CD4-positive, alpha-beta T cell treated with Interleukin-21 for 1 hour (primary cell): ENCODE measurements around the gene GSTO1.
"Not testable (repeated sequence)": the region's sequence is repeated elsewhere in the genome, so short reads cannot be mapped to it uniquely, and the experiment has no call there.

Experiments used
- DNase-seq: peaks from one replicate; pipeline ENCODE4 v3.0.0-alpha.2; 2020

The GSTO1 gene

DNA sequence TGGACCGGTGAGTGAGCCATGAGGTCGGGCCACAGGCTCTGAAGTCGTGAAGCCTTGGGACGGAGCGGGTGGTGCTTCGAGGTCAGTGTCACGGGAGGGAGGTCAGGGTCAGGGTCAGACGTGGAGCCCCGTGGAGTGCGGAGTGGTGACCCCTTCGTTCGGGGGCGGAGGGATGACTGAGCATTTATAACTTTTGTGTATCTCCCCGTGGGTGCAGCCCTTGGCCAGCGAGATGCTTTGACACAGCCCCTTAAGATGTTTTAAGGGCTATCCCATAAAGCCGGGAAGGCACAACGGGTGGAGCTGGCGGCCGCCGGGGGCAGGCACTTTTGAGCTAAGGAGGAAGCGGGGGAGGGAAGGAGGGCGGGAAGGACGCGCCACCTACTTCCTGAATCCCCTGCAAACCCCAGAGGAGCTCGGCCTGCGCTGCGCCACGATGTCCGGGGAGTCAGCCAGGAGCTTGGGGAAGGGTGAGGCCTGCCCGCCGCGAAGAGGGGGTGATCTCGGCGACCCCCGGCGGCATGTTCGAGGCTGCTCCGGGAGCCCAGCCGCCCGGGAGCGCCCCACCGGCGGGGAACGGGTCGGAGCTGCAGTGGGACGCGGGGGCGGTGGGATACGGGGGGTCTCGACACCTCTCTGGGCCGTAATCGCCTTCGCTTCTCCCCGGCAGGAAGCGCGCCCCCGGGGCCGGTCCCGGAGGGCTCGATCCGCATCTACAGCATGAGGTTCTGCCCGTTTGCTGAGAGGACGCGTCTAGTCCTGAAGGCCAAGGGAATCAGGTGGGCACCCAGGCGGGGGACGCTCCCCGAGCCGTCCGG is at the start of gene GSTO1:
TSS of gene GSTO1 (plus strand) at position 400 of the 818 bp plus-strand sequence. CDS start at position 437, 37 bp downstream.
- peak; percentile 46 for DNase-seq

DNA sequence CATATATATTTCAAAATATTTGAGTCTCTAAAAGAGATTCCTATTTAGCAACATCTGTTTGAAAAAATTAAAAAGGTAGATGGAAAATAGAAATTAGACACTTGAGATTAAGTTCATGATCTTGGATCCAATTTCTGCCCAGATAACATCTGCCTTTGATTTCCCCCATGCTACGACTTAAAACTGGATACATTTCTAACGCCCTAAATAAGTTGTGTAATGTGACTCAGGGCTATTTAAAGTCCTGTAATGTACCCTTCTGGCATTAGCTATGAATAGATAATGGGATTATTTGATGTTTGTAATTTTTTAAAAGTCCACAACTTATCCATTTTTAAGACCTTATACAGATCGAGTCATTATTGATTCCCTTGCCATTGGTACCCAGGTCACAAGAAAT is 46.0 kb upstream of the GSTO1 start:
- no peak for DNase-seq

DNA sequence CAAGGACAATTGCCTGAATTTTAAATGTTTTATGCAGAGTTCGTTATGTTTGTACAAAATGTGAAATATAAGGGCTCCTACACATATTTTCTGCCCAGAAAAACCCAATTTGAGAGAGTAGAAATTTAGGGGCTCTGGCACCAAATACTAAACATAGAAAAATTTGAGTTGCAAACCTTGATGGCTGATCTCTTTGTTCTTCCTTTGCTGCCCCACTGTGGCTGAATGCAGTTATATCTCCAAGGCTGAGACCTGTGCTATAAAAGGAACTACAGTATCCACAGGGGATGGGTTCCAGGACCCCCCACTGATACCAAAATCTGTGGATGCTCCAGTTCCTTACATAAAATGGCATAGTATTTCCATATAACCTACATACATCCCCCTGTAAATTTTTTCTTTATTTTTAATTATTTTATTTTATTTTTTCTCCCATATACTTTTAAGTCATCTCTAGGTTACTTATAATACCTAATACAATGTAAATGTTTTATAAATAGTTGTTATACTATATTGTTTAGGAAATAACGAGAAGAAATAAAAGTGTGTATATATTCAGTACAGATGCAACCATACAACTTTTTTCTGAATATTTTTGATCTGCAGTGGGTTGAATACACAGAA is 45.0 kb upstream of the GSTO1 start:
- DNase-seq: peak; percentile 57

DNA sequence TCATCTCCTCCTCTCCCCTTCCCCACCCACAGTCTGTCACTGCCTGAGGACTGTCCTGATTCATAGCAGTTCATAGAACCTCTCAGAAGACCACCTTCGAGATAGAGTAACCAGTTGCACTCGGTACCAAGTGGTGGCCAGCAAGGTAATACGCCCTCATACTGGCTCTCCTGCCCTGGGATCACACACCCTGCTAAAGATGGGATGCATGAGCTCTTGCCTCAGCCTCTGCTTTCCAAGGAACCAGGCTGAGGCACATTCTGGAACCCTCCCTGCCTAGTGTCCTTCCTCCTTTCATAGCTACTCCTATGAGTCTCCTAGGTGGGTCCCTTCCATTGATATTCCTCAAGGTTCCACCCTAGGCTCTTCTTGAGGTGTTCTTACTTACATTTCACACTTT is 38.1 kb upstream of the GSTO1 start:
- no peak for DNase-seq

DNA sequence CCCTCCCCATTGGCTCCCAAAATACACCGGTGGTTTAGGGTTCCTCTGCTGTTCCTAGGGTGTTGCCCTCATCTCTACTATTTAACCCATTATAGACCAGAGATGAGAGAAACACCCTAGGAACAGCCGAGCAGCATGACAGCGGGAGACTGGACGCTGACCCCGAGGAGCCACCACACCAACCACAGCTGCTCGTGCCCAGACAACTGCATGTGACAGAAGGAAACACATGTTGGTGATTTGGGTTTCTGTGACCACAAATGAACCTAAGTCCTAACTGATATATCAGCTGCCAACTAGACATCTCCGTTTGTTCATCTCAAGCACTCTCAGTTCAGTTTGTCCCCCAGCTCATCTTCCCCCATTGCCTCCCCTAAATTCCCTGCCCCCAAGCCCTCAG is 35.9 kb upstream of the GSTO1 start:
- no peak for DNase-seq

DNA sequence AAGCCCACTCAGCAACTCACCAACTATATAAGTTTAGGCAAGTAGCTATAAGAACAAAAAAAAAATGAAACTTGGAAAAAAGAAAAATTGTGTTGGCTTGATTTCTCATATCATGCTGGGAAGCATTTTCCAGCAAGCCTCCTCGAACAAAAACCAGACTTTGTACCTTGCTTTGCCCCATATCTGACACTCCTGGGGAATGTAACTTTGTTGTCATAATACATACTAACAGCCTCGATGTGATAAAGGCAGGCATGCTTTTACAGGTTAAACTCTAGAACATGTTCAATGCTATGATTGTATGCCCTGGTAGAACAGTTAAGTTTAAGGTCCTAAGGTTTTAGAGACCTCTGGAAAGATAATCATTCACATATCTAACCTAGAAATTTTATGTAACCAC is 34.2 kb upstream of the GSTO1 start:
- no peak for DNase-seq

DNA sequence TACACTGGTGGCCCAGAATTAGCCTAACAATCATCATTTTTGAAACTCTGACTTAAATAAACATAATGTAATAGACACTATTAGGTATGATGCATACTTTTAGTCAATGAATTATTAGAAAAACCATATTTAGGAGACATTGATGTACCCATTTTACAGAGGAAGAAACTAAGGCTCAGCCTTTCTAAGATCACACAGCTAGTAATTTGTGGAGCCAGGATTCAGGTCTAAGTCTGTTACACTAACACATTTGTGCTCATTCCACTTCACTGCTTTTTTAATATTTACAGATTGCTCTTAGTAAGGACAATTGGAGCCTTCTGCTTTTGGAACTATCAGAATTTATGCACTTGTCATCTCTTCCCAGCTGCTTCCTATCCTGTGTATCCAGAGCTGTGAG is 31.4 kb upstream of the GSTO1 start:
- DNase-seq: no peak

DNA sequence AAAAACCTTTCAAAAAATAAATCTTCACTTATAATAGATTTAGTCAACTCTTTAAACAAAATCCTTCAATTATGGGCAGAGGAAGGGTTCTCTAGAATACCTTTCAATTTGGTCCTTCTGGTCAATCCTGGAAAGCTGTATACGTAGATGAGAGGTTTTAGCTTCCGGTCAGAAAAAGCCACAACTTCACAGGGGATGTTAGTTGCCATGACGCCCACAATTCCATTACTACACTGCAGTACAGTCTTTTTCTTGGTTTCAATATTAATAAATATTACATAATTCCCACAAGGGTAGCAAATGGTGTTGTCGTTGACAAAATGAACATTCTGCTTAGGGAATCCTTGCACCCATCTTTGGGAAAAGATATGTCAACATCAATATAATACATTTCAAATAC is 24.2 kb upstream of the GSTO1 start:
- DNase-seq: no peak

DNA sequence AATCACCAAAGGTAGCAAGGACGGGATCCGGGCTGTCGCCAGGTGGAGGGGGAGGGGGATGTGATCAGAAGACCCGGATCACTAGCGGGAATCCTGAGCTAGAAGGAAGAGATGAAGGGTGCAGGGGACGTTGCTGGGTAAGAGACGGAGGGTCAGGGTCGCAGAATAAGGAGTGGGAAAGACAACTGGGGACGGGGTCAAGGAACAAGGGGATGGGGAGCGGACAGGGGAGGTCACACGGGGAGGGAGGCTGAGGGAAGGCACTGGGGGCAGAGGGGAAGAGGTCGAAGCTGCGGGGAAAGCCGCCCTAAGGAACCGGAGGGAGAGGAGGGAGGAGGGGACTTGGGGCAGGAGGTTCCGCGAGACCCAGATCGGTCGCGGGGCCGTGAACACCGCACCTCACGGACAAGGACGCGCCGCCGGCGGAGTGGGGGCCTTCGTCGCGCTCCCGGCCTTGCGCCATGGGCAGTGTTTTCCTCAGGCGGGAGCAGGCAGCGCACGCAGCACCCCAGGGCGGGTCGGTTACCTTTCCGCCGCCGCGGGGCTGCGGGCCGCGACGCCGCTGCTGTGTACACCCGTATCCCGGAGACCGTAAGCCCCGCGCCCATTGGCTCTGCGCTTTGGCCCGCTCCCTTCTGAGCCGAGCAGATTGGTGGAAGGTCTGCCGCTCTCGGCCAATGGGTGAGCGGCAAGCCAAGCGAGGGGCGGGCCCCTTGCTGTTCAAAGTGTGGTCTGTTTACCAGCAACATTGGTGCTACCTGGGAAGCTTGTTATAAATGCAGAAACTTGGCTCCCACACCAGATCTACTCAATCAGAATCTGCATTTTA is 22.7 kb upstream of the GSTO1 start, which contains the start of gene CFAP43:
TSS of gene CFAP43 (minus strand) at position 581 of the 829 bp plus-strand sequence. CDS start at position 463, 118 bp downstream.
- peak; percentile 99 for DNase-seq

DNA sequence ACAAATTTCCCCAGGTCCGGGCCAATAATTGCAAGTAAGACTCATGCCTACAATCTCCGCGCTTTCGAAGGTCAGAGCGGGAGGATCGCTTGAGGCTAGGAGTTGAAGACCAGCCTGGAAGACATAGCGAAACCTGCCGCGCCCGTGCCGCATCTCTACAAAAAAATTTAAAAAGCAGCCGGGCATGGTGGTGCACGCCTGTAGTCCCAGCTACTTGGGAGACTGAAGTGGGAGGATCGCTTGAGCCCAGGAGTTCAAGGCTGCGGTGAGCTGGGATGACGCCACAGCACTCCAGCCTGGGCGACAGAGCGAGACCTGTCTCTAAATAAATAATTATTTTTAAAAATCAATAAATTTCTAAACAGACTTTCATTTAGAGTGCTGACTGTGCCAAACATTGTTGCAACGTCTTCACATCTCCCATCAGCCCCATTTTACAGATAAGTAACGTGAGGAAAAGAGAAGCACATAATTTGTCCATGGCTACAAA is 22.0 kb upstream of the GSTO1 start:
- DNase-seq: no peak

DNA sequence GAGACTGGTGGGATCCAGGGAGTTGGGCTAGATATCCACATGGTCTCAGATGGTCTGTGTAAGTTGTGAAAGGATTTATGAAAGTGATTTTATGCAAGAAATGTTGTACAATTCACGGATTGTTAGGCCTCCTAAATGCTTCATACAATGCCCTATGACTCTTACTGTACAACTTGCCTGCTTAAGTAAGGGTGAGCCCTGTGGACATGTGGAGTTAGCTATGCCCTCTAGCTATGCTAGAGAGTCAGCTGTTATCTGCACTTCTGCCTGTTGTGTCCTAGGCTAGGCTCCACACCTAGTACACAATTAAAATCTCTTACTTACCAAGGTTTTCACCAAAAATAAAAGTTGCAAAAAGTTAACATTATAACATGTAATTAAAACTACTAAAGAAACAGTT is 20.9 kb upstream of the GSTO1 start:
- DNase-seq: no peak

DNA sequence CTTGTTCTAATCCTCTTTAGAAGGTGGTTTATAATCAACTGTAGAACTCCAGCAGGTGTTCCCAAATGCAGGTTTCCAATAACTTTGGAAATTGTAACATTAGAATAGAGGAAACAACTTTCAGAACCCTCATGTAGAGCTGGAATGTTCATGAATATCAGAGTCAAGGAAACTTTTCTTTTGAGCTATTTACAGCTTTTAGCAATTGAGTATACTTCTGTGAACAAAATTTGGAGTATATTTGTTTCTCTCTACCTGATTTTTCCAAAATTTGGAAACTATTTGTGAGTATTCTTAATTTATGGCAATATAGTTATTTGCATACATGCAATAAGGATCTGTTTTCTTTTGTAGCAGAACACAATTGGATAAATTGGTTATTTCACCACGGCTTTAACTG is 19.8 kb upstream of the GSTO1 start:
- no peak for DNase-seq

DNA sequence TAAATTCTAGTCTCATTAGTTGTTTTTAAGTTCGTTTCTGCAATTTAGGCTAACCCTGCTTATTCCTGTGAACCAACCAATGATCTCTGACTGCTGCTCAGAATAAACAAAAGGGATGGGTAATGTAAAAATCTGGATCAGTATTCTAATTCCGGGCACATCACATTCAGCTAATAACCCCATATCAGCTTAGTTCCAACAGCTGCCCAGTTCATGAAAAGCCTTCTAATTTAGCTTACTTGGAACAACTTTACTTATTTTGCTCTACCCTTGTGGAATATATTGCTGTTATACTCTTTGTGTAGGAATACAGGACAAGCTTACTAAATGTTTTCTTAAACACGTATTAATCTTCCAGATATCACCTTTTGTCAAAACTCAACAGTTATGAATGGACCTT is 18.9 kb upstream of the GSTO1 start:
- no peak for DNase-seq

DNA sequence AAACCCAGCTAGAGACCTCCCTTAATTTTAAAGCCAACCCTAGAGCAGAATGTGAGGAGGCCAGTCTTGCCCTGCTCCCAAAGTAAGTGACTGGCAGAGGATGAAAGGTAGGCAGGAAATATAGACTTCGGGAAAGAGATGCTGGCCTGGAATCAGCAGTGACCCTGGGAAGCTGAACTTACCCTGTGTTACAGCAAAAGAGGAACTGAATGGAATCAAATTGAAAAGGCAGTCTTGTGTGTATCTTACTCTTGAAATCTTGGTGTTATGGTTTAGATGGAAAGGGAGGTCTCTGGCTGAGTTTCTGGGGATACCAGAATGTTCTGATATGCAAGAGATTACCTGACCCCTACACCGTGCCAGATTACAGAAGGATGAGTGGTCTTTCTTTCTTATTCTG is 14.6 kb upstream of the GSTO1 start:
- DNase-seq: no peak

DNA sequence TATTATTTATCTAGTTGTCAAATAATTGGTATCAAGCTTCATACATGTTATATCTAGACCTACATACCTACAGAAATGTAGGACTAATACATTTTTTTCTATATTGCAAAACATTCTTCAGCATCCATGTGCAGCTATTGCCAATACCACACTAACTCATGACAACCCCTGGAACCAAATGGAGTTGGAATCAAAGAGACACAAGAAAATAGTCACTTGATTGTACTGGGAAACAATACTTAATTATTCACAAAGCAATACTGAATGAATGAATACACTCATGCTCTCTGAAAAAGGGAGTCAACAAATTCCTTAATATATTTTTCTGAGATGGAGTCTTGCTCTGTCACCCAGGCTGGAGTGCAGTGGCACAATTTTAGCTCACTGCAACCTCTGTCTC is 12.1 kb upstream of the GSTO1 start:
- DNase-seq: no peak

DNA sequence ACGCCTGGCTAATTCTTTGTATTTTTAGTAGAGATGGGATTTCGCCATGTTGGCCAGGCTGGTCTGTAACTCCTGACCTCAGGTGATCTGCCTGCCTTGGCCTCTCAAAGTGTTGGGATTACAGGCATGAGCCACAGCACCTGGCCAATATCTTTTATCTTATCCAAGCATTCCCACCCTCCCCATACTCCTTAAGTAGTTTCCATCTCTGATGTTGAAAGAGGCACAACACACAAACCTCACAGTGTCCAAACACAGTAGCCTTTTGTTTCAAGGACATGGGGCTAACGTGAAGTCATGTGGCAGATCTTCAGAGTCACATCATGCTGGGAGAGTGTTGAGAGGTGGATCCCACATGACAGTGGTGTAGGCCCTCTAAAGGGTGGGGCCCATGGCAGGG is 11.7 kb upstream of the GSTO1 start:
- not testable (repeated sequence) for DNase-seq

DNA sequence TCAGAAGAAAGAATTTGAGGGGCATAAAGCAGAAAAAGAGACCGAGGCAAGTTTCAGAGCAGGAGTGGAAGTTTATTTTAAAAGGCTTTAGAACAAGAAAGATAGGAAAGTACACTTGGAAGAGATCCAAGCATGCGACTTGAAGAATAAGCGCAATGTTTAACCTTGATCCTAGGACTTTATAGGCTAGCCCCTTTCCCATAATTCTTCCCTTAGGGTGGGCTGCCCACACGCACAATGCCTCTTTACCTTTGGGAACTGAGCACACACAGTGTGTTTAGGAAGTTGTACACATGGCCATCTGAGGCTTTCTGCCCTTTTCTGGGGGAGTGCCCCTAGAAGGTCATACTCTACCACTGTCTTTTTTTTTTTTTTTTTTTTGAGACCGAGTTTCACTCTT is 11.2 kb upstream of the GSTO1 start:
- no peak for DNase-seq

DNA sequence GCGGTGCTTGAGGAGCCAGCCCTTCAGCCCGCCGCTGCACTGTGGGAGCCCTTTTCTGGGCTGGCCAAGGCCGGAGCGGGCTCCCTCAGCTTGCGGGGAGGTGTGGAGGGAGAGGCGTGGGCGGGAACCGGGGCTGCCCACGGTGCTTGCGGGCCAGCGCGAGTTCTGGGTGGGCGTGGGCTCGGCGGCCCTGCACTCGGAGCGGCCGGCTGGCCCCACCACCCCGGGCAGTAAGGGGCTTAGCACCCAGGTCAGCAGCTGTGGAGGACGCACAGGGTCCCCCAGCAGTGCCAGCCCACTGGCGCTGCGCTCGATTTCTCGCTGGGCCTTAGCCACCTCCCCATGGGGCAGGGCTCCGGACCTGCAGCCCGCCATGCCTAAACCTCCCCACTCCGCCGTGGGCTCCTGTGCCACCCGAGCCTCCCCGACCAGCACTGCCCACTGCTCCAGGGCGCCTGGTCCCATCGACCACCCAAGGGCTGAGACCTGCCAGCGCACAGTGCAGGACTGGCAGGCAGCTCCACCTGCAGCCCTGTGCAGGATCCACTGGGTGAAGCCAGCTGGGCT is 9.5 kb upstream of the GSTO1 start:
- no peak for DNase-seq

DNA sequence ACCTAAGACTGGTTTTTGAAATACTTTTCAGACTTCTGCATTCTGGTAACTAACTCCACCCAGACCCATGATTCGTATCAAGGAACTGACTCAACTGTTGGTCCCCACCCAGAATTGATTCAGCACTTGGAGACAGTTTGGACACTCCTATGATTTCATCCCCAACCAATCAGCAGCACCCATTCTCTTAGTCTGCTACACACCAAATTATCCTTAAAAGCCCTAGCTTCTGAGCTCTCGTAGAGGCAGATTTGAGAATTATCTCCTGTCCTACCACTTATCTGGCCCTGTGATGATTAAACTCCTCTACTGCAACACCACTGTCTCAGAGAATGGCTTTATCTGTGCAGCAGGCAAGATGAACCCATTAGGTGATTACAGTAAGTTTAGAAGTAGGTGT is 7.7 kb upstream of the GSTO1 start:
- peak; percentile 14 for DNase-seq

DNA sequence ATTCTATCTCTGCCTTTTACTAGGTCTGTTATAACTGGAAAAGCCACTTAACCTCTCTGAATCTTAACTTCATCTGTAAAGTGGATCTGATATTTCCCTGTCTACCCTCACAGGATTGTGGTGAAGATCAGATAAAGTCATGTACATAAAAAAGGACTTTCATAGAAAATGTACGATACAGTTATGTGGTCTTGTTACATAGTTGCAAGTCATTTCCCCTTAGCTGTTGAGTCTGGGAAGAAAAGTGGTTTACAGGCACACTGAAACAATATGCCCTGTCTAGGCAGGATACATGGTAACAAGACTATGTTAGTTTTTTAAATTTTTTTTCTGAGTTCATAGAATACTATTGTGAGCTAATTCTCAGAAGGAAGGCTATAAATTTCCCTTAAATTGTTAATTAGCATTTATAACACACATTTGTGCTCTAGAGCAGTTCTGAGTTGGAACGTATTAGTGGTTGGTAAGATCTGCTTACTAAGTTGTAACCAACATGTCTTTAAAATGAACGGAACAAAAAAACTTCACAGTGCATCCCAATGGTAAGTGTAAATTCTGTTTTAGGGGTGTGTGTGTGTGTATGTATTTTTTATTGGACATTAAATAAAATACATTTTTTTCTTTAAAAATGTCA is 7.1 kb upstream of the GSTO1 start:
- DNase-seq: no peak

DNA sequence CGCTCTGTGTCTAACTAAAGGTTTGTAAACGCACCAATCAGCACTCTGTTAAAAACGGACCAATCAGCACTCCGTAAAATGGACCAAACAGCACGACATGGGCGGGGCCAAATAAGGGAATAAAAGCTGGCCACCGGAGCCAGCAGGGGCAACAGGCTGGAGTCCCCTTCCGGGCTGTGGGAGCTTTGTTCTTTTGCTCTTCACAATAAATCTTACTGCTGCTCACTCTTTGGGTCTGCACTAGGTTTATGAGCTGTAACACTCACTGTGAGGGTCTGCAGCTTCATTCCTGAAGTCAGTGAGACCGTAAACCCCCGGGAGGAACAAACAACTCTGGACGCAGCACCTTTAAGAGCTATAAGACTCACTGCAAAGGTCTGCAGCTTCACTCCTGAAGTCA is 5.8 kb upstream of the GSTO1 start:
- not testable (repeated sequence) for DNase-seq

DNA sequence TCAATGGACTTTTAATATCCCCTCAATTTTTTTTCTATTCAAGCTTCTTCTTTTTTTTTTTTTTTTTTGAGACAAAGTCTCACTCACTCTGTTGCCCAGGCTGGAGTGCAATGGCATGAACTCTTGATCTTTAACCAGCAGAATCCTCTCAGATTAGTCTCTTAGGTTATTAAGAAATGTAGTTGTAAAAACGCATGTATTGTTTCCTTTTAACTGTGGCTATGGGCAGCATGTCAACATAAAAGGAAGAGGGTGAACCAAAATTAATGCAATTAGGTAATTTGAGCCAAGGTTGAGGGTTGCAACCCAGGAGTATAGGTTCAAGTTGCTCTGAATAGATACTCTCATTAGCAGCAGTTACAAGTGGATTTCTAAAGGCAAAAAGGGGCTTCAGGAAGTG is 4.3 kb upstream of the GSTO1 start:
- no peak for DNase-seq

DNA sequence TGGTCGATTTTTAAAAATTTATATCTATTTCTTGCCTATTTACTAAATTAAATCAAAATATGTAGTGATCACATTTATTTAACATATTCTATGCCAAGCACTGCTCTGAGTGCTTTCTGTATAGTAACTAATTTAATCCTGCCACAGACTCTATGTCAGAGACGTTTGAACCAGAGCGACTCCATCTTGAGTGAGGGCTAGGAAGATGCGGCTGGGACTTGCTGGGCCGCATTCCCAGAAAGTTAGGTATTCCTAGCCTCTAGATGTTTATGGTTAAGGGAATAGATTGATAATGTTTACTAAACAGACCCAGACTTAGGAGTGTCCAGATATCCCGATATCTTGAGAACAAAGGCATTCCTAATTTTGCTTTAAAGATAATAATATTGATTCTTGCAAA is 3.2 kb upstream of the GSTO1 start:
- no peak for DNase-seq
